ENCODE results near the gene GFOD1.

Gene GFOD1

DNA sequence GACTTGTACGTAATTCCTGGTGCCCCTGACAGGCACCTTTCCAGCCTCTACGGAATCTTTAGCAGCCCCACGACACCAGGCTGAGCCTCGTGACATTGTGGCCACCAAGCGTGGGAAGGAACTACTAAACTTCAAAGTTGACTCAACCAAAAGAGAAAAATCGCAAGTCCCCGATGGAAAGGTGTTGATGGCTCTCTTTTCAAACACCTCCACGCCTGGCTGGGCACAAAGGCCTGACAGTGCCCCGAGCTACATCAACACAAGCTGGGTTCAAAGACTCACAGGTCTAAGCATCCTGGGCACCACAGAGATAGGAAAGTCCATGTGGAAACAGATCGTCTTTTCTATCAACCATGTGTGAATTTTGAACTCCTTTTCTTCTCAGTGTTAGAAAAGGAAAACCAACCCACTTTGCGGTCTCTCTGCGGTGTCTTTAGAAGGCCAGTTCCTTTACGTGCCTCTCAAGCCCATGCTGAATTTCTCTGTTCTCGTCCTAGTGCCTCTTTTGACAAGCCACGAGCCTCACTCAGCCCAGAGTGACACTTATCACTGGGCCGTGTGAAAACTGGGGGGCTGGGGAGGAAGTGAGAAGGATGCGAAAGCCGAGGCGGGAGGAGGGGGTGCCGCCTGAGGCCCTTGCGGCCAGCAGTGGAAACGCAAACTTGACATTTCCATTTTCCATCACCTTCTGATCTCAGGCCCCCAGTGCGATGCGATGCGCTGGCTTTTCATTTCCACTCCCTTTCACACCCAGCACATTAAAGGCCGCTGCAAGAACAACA lies 59.4 kb downstream of the GFOD1 start:
- peak overlapping the region; percentile 7 for H3K9ac ChIP-seq (ENCODE audit: low read length)
- peaks cover 2% of the 10 kb centered on the region for H3K79me1 ChIP-seq (ENCODE audit: low read length)
- DNase-seq, result peak; percentile 77
- no peak overlapping the region for H4K8ac ChIP-seq (ENCODE audit: low read depth, low read length)
- no peak overlapping the region for H3K23ac ChIP-seq (ENCODE audit: low read length)
- no peaks in the 10 kb centered on the region for H3K79me2 ChIP-seq (ENCODE audit: control insufficient read depth, insufficient read depth, low read length)
- peak overlapping the region; percentile 41 for H3K4ac ChIP-seq (ENCODE audit: low read depth, low read length)
- H2BK15ac ChIP-seq (replicated peaks; ENCODE audit: low read depth), result no peak overlapping the region
- H3K27me3 ChIP-seq (ENCODE audit: insufficient read depth, low read length, poor library complexity), result no peaks in the 10 kb centered on the region
- H3K4me2 ChIP-seq (ENCODE audit: low read length), result no peak overlapping the region
- no peak overlapping the region for H3K4me3 ChIP-seq (ENCODE audit: low read length)
- H2BK5ac ChIP-seq (ENCODE audit: low read length), result peak overlapping the region; percentile 20
- WGBS (ENCODE audit: extremely low coverage, insufficient coverage, low lambda C conversion rate), result no CpG with 5 or more reads among the region's 26 CpGs
- no peak overlapping the region for H2BK120ac ChIP-seq (ENCODE audit: low read depth, low read length)
- H3K4me1 ChIP-seq (ENCODE audit: control insufficient read depth, low read depth, low read length), result peaks cover 17% of the 10 kb centered on the region
- peak overlapping the region; percentile 66 for H3K56ac ChIP-seq (ENCODE audit: low read length)
- H2AK5ac ChIP-seq (ENCODE audit: low read length), result peak overlapping the region; percentile 65
- no peaks in the 10 kb centered on the region for H3K36me3 ChIP-seq (ENCODE audit: control insufficient read depth, insufficient read depth, low read length)
- peak overlapping the region; percentile 35 for H3K27ac ChIP-seq (ENCODE audit: low read depth, low read length)
- H3K18ac ChIP-seq (ENCODE audit: low read length), result peak overlapping the region; percentile 19
- no peak overlapping the region for H4K5ac ChIP-seq (ENCODE audit: low read length)

DNA sequence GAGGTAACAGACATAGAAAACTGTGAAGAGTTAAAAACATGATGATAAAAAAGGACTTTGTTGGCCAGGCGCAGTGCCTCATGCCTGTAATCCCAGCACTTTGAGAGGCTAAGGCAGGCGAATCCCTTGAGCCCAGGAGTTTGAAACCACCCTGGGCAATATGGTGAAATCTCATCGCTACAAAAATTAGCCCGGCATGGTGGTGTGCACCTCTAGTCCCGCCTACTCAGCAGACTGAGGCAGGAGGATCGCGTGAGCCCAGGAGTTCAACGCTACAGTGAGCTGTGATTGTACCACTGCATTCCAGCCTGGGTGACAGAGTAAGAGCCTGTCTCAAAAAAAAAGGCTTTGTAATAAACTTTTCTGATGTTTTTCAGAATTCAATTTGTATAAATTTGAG lies 60.1 kb downstream of the GFOD1 start:
- Histone ChIP-seq H3K4me2 (ENCODE audit: low read length) (no peak overlapping the region), H3K4ac (ENCODE audit: low read depth, low read length) (no peak overlapping the region), H2BK120ac (ENCODE audit: low read depth, low read length) (no peak overlapping the region), H3K56ac (ENCODE audit: low read length) (peak overlapping the region; percentile 45), H4K5ac (ENCODE audit: low read length) (no peak overlapping the region), H3K4me1 (ENCODE audit: control insufficient read depth, low read depth, low read length) (peaks cover 15% of the 10 kb centered on the region), H3K36me3 (ENCODE audit: control insufficient read depth, insufficient read depth, low read length) (no peaks in the 10 kb centered on the region), H4K8ac (ENCODE audit: low read depth, low read length) (no peak overlapping the region), H3K23ac (ENCODE audit: low read length) (no peak overlapping the region), H3K79me1 (ENCODE audit: low read length) (peaks cover 2% of the 10 kb centered on the region), H3K18ac (ENCODE audit: low read length) (no peak overlapping the region), H3K79me2 (ENCODE audit: control insufficient read depth, insufficient read depth, low read length) (no peaks in the 10 kb centered on the region), H3K9ac (ENCODE audit: low read length) (no peak overlapping the region), H3K4me3 (ENCODE audit: low read length) (no peak overlapping the region), H2AK5ac (ENCODE audit: low read length) (no peak overlapping the region), H3K27me3 (ENCODE audit: insufficient read depth, low read length, poor library complexity) (no peaks in the 10 kb centered on the region), H3K27ac (ENCODE audit: low read depth, low read length) (no peak overlapping the region), H2BK15ac (replicated peaks; ENCODE audit: low read depth) (no peak overlapping the region), H2BK5ac (ENCODE audit: low read length) (no peak overlapping the region)
- WGBS (ENCODE audit: extremely low coverage, insufficient coverage, low lambda C conversion rate), result no CpG with 5 or more reads among the region's 8 CpGs
- no peak for DNase-seq

DNA sequence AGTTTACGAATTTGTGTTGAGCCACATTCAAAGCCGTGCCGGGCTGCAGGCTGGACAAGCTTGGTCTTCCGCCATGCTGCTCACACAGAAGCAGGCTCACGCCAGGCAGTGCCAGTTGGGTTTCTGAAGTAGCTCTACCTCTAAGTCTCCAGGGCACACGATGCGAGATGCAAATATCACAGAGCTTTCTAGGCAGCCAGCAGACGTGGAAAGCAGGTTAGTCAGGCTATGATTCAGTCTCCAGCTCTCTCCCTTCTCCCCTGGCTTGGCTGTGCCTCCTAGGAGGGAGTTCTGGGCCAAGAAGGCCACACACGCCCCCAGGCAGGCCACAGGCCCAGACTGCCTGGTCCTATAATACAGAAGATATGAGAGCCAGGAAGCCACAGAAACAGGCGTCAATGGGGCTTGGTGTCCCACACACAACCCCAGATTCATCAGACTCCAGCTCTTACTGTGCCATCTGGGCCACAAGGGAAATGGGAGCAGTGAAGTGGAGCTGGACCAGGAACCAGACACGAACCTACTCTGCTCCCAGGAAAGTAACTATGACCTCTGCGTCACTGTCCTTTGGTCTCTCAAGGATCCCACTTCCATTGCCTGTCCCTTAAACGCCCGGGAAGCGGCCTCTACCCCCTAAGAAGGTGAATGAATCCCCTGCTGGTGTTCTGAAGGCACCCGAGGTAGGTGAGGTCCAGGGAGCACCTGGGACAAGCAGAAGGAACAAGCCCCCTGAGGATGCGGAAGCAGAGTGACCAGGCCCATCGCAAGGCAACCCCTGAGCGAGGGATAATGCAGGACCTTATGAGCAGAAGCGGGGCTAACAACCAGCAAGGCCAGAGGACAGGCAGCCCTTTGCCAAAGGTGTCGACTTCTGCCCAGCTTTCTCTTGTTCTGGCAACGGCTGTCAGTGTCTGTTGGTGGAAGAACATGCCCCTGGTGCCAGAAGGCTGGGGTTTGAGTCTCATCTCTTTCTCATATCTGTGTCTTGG lies 61.2 kb downstream of the GFOD1 start:
- no peak for DNase-seq
- Histone ChIP-seq H3K18ac (ENCODE audit: low read length) (peak overlapping the region; percentile 5), H2BK120ac (ENCODE audit: low read depth, low read length) (peak overlapping the region; percentile 7), H2AK5ac (ENCODE audit: low read length) (no peak overlapping the region), H4K5ac (ENCODE audit: low read length) (no peak overlapping the region), H2BK15ac (replicated peaks; ENCODE audit: low read depth) (no peak overlapping the region), H3K27me3 (ENCODE audit: insufficient read depth, low read length, poor library complexity) (no peaks in the 10 kb centered on the region), H3K23ac (ENCODE audit: low read length) (no peak overlapping the region), H4K8ac (ENCODE audit: low read depth, low read length) (no peak overlapping the region), H3K79me1 (ENCODE audit: low read length) (peaks cover under 1% of the 10 kb centered on the region), H3K27ac (ENCODE audit: low read depth, low read length) (no peak overlapping the region), H3K9ac (ENCODE audit: low read length) (no peak overlapping the region), H3K4me1 (ENCODE audit: control insufficient read depth, low read depth, low read length) (peaks cover 22% of the 10 kb centered on the region), H3K4me3 (ENCODE audit: low read length) (no peak overlapping the region), H3K4ac (ENCODE audit: low read depth, low read length) (no peak overlapping the region), H3K79me2 (ENCODE audit: control insufficient read depth, insufficient read depth, low read length) (no peaks in the 10 kb centered on the region), H2BK5ac (ENCODE audit: low read length) (no peak overlapping the region), H3K56ac (ENCODE audit: low read length) (no peak overlapping the region), H3K4me2 (ENCODE audit: low read length) (no peak overlapping the region), H3K36me3 (ENCODE audit: control insufficient read depth, insufficient read depth, low read length) (no peaks in the 10 kb centered on the region)
- no CpG with 5 or more reads among the region's 22 CpGs for WGBS (ENCODE audit: extremely low coverage, insufficient coverage, low lambda C conversion rate)

DNA sequence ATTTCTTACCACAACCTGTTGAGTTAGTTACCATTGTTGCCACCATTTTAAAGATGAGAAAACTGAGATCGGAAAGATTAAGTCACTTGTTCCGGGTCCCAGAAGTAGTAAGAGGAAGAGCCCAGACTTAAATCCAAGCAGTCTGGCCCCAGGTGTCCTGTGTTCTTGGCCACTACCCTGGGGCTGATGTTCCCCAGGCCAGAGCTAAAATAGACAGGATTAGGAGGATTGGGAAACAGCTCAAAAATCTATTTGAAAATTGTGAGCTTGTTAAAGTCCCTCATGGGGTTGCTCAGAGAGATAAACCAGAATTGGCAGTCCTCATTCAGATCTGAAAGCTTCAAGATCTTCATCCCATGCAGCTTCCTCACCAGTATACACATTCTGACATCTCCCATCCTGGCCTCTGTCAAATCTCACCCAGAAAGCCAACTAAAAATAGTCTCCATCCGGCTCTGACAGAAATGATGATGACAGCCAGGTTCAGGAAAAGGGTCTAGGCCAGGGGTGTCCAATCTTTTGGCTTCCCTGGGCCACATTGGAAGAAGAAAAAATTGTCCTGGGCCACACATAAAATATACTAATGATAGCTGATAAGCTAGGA lies 62.0 kb downstream of the GFOD1 start:
- Histone ChIP-seq H2AK5ac (ENCODE audit: low read length) (no peak overlapping the region), H3K56ac (ENCODE audit: low read length) (no peak overlapping the region), H3K27ac (ENCODE audit: low read depth, low read length) (no peak overlapping the region), H3K4me1 (ENCODE audit: control insufficient read depth, low read depth, low read length) (peaks cover 22% of the 10 kb centered on the region), H3K18ac (ENCODE audit: low read length) (peak overlapping the region; percentile 35), H2BK120ac (ENCODE audit: low read depth, low read length) (no peak overlapping the region), H3K79me1 (ENCODE audit: low read length) (peaks cover under 1% of the 10 kb centered on the region), H3K27me3 (ENCODE audit: insufficient read depth, low read length, poor library complexity) (no peaks in the 10 kb centered on the region), H3K4me2 (ENCODE audit: low read length) (no peak overlapping the region), H4K8ac (ENCODE audit: low read depth, low read length) (no peak overlapping the region), H4K5ac (ENCODE audit: low read length) (no peak overlapping the region), H2BK15ac (replicated peaks; ENCODE audit: low read depth) (peak overlapping the region; percentile 29), H3K4ac (ENCODE audit: low read depth, low read length) (peak overlapping the region; percentile 71), H3K23ac (ENCODE audit: low read length) (no peak overlapping the region), H3K36me3 (ENCODE audit: control insufficient read depth, insufficient read depth, low read length) (no peaks in the 10 kb centered on the region), H3K79me2 (ENCODE audit: control insufficient read depth, insufficient read depth, low read length) (no peaks in the 10 kb centered on the region), H2BK5ac (ENCODE audit: low read length) (no peak overlapping the region), H3K4me3 (ENCODE audit: low read length) (no peak overlapping the region), H3K9ac (ENCODE audit: low read length) (no peak overlapping the region)
- no CpG with 5 or more reads among the region's 3 CpGs for WGBS (ENCODE audit: extremely low coverage, insufficient coverage, low lambda C conversion rate)
- no peak for DNase-seq

DNA sequence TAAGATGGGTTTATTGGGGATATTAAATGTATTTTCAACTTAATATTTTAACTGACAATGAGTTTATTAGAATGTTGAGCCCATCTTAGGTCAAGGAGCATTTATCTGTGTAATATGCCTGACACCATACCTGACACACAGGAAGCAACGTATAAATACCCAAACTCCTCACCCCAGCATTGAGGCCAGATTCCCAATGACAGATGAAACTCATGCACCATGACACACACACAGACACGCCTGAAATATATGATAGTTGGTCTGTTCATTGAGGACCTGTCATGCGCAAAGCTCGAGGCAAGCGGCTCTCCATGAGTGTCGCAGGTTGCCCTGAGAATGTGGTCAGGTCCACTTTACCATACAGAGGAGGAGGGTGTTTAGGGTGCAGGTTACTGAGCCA lies 64.1 kb downstream of the GFOD1 start:
- Histone ChIP-seq H3K79me2 (ENCODE audit: control insufficient read depth, insufficient read depth, low read length) (no peaks in the 10 kb centered on the region), H2AK5ac (ENCODE audit: low read length) (peak overlapping the region; percentile 89)
- no CpG with 5 or more reads among the region's 6 CpGs for WGBS (ENCODE audit: extremely low coverage, insufficient coverage, low lambda C conversion rate)

More for the DNA sequence above, 64.1 kb downstream of the GFOD1 start:
- Histone ChIP-seq H2BK15ac (replicated peaks; ENCODE audit: low read depth) (no peak overlapping the region), H3K36me3 (ENCODE audit: control insufficient read depth, insufficient read depth, low read length) (no peaks in the 10 kb centered on the region), H3K23ac (ENCODE audit: low read length) (no peak overlapping the region), H3K9ac (ENCODE audit: low read length) (no peak overlapping the region), H2BK120ac (ENCODE audit: low read depth, low read length) (peak overlapping the region; percentile 5), H3K27me3 (ENCODE audit: insufficient read depth, low read length, poor library complexity) (no peaks in the 10 kb centered on the region), H3K4ac (ENCODE audit: low read depth, low read length) (peak overlapping the region; percentile 28), H2BK5ac (ENCODE audit: low read length) (peak overlapping the region; percentile 95), H4K5ac (ENCODE audit: low read length) (no peak overlapping the region), H3K56ac (ENCODE audit: low read length) (peak overlapping the region; percentile 66), H4K8ac (ENCODE audit: low read depth, low read length) (no peak overlapping the region), H3K27ac (ENCODE audit: low read depth, low read length) (peak overlapping the region; percentile 25), H3K18ac (ENCODE audit: low read length) (peak overlapping the region; percentile 69), H3K4me1 (ENCODE audit: control insufficient read depth, low read depth, low read length) (peaks cover 16% of the 10 kb centered on the region), H3K4me2 (ENCODE audit: low read length) (no peak overlapping the region), H3K79me1 (ENCODE audit: low read length) (peaks cover 2% of the 10 kb centered on the region), H3K4me3 (ENCODE audit: low read length) (no peak overlapping the region)
- no peak for DNase-seq

All from mesendoderm (in vitro differentiated cells).